Ovary (tissue), 3 donors: ENCODE data around the gene RTN1.

Experiments
- EP300 ChIP-seq: sonication (generic); formaldehyde crosslinking; IDR thresholded peaks from one replicate; pipeline ENCODE4 v1.6.1; 2017; ENCODE audit warnings: antibody characterized with exemption
- POLR2A ChIP-seq: fragments of 450-650 bp; IDR thresholded peaks from one replicate; pipeline ENCODE4 v1.6.1; 2017; ENCODE audit warnings: antibody characterized with exemption, mild to moderate bottlenecking, moderate library complexity
- TF ChIP-seq, protein P1 (sequence below), 3 donors: fragments of 450-650 bp in 2 of 3; fragments of 200-600 bp in 1 of 3; IDR thresholded peaks; one replicate each; pipeline versions ENCODE4 v1.5.1 to v1.8.0; 2016 to 2022; ENCODE audit warnings: antibody characterized with exemption in 3 of 3, mild to moderate bottlenecking in 1 of 3
- donor health status: DM: no; HTN: no; CAD: no.

DNA sequence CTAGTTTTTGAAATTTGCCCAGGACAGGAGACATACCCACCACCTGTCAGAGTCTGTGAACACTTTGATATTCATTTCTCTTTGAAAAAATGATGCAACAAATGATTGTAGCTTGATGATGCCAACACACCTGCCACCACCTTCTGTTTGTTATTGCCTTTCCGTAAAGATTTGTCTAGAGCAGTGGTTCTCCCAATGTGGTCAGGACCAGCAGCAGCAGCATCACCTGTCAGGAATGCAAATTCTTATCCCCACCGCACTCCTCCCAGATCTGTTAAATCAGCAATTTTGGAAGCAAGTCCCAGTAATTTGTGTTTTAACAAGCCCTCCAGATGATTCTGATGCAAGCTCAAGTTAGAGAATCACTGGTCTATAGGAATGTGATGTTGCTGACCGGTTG is 303.9 kb downstream of the RTN1 start:
- TF ChIP-seq, protein P1, sequence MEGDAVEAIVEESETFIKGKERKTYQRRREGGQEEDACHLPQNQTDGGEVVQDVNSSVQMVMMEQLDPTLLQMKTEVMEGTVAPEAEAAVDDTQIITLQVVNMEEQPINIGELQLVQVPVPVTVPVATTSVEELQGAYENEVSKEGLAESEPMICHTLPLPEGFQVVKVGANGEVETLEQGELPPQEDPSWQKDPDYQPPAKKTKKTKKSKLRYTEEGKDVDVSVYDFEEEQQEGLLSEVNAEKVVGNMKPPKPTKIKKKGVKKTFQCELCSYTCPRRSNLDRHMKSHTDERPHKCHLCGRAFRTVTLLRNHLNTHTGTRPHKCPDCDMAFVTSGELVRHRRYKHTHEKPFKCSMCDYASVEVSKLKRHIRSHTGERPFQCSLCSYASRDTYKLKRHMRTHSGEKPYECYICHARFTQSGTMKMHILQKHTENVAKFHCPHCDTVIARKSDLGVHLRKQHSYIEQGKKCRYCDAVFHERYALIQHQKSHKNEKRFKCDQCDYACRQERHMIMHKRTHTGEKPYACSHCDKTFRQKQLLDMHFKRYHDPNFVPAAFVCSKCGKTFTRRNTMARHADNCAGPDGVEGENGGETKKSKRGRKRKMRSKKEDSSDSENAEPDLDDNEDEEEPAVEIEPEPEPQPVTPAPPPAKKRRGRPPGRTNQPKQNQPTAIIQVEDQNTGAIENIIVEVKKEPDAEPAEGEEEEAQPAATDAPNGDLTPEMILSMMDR (IDR thresholded peaks at IDR 0.05): no peak
- TF ChIP-seq EP300 (no peak), POLR2A (no peak)
